Central memory CD4-positive, alpha-beta T cell (primary cell): Measurements from ENCODE around the gene SHLD2.
A peak's percentile ranks its signal among the peaks of the same experiment; 100 is the strongest.
"Not testable (repeated sequence)": the region's sequence is repeated elsewhere in the genome, so short reads cannot be mapped to it uniquely, and the experiment has no call there.

Experiments used
- DNase-seq: peaks from one replicate; pipeline ENCODE4 v3.0.0; 2022

The SHLD2 gene

GRCh38 chr10:87143109-87143418 is 48.1 kb downstream of the SHLD2 start:
- DNase-seq = not testable (repeated sequence)

- not testable (repeated sequence) for DNase-seq
These were observed 50.6 kb downstream of the SHLD2 start for GRCh38 chr10:87145598-87145997.

- DNase-seq = not testable (repeated sequence)
These were observed 54.1 kb downstream of the SHLD2 start for GRCh38 chr10:87149020-87149609.

- not testable (repeated sequence) for DNase-seq
These were observed 56.5 kb downstream of the SHLD2 start for GRCh38 chr10:87151516-87151915.

- not testable (repeated sequence) for DNase-seq
These were observed 61.8 kb downstream of the SHLD2 start for GRCh38 chr10:87156841-87157240.

GRCh38 chr10:87157821-87158220 is 62.8 kb downstream of the SHLD2 start:
- not testable (repeated sequence) for DNase-seq

- not testable (repeated sequence) for DNase-seq
These were observed 67.8 kb downstream of the SHLD2 start for GRCh38 chr10:87162703-87163293.

GRCh38 chr10:87163414-87163813 is 68.4 kb downstream of the SHLD2 start:
- not testable (repeated sequence) for DNase-seq

GRCh38 chr10:87169857-87170256 is 74.9 kb downstream of the SHLD2 start:
- DNase-seq = not testable (repeated sequence)

GRCh38 chr10:87170705-87171104 is 75.7 kb downstream of the SHLD2 start:
- not testable (repeated sequence) for DNase-seq

- not testable (repeated sequence) for DNase-seq
These were observed 76.7 kb downstream of the SHLD2 start for GRCh38 chr10:87171670-87172069.

- DNase-seq = not testable (repeated sequence)
These were observed 77.2 kb downstream of the SHLD2 start for GRCh38 chr10:87172178-87172577.

- not testable (repeated sequence) for DNase-seq
These were observed 82.6 kb downstream of the SHLD2 start for GRCh38 chr10:87177587-87177986.

GRCh38 chr10:87184421-87184820 is 89.4 kb downstream of the SHLD2 start:
- not testable (repeated sequence) for DNase-seq

GRCh38 chr10:87186016-87186415 is 91.0 kb downstream of the SHLD2 start:
- DNase-seq = not testable (repeated sequence)

- DNase-seq = not testable (repeated sequence)
These were observed 92.6 kb downstream of the SHLD2 start for GRCh38 chr10:87187573-87187972.

GRCh38 chr10:87191841-87192240 is 96.8 kb downstream of the SHLD2 start:
- not testable (repeated sequence) for DNase-seq

GRCh38 chr10:87200924-87201323 is 105.9 kb downstream of the SHLD2 start:
- DNase-seq = peak; percentile 64

GRCh38 chr10:87204801-87205200 is 109.8 kb downstream of the SHLD2 start:
- not testable (repeated sequence) for DNase-seq

- DNase-seq = not testable (repeated sequence)
These were observed 111.9 kb downstream of the SHLD2 start for GRCh38 chr10:87206922-87207321.

- not testable (repeated sequence) for DNase-seq
These were observed 115.3 kb downstream of the SHLD2 start for GRCh38 chr10:87210309-87210708.

GRCh38 chr10:87211848-87212247 is 116.8 kb downstream of the SHLD2 start:
- DNase-seq = not testable (repeated sequence)

GRCh38 chr10:87213150-87213765 is 118.3 kb downstream of the SHLD2 start:
- not testable (repeated sequence) for DNase-seq

- DNase-seq = not testable (repeated sequence)
These were observed 118.8 kb downstream of the SHLD2 start for GRCh38 chr10:87213806-87214205.
